GM21526 (cell line): ENCODE data around the gene CHCHD4.

Source experiments
- ATAC-seq: cut with Tn5 transposase; IDR thresholded peaks from one replicate; pipeline ENCODE4 v1.9.1; 2021; ENCODE audit warnings: moderate library complexity; ENCODE audit not compliant: unreplicated experiment, low FRiP score

CHCHD4 gene

DNA sequence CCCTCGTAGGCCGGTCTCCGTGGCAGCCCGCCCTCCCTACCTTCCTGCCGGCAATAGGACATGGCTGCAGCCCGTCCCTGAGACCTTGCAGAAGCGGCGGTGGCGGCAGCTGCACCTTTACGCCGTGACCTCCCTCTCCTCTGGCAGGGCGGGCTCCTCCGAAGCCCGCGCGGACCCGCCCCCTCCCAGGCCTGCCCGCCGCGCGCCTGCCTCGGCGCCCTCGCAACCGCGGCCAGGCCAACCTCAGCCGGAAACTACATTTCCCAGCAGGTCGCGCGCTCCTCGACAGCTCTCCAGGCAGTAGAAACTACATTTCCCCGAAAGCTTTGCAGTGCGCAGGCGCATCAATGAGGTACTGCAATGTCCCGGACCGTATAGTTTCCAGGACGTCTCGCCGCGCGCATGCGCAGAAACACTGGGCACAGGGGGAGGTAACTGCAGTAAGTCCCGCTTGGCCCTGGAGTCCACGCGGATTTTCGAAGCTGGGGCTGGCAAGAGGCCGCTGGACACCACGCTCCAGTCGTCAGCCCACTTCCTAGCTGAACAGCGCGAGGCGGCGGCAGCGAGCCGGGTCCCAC, at the start of gene CHCHD4, which contains the start of gene TMEM43:
Gene CHCHD4, minus strand, starts transcription at position 256 of the 578 bp plus-strand sequence. Its CDS starts 194 bp downstream, at position 62.
Gene TMEM43, plus strand, starts transcription at position 438 of the 578 bp plus-strand sequence. CDS start 142 bp downstream, outside the sequence.
- ATAC-seq = peak; percentile 80

GRCh38 chr3:14172496-14172895, 47.8 kb upstream of the CHCHD4 start:
- ATAC-seq = no peak

DNA sequence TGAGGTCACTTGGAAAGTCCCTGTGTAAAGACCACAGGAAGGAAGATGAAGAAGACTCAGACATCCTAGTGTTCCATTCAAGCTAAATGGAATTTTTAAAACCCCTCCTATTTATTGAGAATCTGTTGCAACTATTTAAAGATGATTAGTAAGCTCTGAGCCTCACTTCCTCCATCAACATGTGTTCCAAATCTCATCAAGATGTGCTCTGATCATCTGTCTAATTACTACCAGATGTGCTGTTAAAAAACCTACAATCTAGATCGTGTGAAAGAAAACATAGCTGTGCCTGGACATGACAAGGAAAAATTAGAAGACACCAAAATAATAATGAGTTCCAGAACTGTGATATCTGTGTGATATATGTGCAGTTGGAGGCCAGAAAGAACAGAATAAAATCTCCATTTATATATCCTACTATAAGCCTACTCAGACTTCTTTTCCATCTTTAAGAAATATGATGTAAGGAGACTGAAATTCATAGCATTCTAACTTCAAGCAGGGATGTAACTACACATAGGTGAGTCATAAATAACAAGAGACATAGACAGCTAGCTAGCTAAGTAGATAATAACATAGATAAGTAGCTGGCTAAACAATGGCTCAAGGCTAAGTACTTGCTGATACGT, 46.0 kb upstream of the CHCHD4 start:
- ATAC-seq = no peak

- ATAC-seq = no peak
These were observed 45.2 kb upstream of the CHCHD4 start for GRCh38 chr3:14169871-14170270.

DNA sequence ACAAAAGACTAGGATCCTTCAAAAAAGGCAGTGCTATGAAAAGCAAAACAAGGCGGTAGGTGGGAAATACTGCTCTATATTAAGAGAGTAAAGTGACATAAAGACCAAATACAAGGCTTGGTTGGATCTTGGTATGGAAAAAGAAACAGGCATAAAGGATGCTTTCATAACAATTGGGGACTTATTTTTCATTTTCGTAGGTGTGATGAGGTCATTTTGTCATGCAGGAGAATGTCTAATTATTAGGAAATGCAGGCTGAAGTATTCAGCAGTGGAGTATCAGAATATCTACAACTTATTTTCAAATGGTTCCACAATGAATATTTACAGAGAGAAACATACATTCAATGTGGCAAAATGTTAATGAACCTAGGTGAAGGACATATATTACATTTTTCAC, 44.8 kb upstream of the CHCHD4 start:
- no peak for ATAC-seq

DNA sequence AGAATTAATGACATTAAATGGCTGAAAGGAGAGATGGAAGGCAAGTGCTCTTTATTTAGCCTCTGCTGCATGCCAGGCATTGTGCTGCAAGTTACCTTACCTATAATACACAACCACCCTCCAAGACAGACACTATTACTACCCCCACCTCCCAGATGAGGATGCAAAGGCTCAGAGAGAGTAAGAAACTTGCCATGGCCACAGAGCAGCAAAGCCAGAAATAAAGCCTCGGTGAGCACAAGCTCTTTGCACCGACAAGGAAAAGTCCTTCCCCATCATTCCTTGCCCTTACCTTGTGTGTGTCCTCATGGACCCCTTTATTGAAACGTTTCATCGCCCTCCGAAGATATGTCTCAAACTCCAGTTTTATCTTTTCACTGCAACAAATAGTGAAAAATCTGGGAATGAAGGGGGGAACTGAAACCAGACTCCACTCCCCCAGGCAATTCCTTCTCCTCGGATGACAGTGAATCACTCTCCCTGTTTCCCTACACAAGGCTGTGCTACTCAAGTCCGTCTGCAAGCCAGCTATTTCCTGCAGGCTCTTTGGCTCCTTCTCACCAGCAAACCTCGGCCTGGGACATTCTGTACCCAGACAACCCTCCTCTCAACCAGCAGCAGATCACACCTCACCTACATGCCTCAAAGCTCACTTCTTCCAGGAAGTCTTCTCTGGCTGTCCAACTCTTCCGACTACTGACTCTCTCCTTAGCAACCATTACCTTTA, 42.4 kb upstream of the CHCHD4 start:
- ATAC-seq = no peak

DNA sequence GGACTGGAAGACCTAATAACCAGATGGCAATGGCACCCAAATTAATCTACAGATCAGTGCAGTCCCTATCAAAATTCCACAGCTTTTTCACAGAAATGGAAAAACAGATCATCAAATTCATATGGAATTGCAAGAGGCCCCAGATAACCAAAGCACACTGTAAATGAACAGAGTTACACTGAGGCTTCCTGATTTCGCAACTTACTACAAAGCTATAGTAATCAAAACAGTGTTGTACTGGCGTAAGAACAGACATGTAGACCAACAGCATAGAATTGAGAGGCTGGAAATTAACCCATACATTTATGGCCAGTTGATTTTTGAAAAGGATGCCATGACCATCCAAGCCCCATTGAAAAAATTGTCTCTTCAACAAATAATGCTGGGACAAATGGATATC, 37.5 kb upstream of the CHCHD4 start:
- ATAC-seq = no peak

GRCh38 chr3:14161282-14161681, 36.6 kb upstream of the CHCHD4 start:
- no peak for ATAC-seq

GRCh38 chr3:14159426-14159825, 34.8 kb upstream of the CHCHD4 start:
- no peak for ATAC-seq

- no peak for ATAC-seq
These were observed 33.7 kb upstream of the CHCHD4 start for GRCh38 chr3:14158370-14158769.

GRCh38 chr3:14157951-14158350, 33.3 kb upstream of the CHCHD4 start:
- ATAC-seq = no peak

GRCh38 chr3:14156843-14157561, 32.3 kb upstream of the CHCHD4 start:
- ATAC-seq = no peak

- ATAC-seq = no peak
These were observed 31.5 kb upstream of the CHCHD4 start for GRCh38 chr3:14156201-14156600.

DNA sequence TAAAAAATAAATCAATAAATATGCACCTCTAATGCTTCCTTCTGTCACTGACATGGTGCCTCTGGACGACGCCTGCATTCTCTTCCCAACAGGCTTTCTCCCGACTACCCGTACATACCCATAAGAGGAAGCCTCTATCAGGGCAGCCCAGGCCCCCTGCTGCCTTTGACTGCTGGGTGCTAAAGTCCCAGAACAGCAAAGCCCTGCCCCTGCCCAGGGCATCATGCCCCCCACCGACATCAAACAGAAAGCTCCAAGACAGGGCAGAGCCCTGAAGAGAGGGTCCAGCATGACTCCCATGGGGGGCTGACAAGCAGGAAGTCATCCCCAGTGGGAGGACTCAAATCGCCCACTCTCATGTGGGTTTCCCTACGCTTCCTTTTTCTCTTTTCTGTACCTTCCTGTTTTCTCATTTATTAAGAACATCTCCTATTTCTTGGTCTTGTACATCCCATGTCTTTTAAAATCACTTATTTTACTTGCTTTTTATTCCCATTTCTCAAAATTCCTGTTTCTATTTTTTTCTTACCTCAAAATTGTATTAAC, 30.3 kb upstream of the CHCHD4 start:
- ATAC-seq = no peak

DNA sequence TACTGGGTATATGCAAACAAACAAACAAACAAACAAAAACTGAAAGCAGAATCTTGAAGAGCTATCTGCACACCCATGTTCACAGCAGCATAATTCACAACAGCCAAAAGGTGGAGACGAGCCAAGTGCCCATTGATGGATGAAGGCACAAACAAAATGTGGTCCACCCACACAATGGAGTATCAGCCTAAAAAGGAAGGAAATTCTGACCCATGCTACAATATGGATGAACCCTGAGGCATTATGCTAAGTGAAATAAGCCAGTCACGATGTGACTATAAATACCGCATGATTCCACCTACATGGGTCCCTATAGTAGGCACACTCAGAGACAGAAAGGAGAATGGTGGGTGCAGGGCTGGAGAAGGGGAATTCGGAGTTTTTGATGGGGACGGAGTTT, 29.6 kb upstream of the CHCHD4 start:
- no peak for ATAC-seq

DNA sequence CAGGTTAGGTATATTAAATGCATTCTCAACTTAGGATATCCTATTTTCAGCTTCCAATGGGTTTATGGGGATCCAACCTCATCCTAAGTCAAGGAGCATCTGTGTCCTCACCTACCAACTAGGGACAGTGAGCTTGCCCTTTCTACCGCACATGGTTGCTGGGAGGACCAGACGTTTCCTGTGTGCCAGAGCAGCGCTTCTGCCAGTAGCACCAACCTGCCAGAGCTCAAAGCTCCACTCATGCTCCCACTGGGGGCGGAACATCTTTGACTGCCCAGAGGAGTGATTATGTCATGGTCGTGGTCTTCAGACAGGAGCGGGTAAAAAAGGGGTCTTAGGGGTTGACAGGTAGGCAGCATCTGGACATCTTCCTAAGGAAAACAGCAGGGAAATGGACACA, 29.0 kb upstream of the CHCHD4 start:
- no peak for ATAC-seq

DNA sequence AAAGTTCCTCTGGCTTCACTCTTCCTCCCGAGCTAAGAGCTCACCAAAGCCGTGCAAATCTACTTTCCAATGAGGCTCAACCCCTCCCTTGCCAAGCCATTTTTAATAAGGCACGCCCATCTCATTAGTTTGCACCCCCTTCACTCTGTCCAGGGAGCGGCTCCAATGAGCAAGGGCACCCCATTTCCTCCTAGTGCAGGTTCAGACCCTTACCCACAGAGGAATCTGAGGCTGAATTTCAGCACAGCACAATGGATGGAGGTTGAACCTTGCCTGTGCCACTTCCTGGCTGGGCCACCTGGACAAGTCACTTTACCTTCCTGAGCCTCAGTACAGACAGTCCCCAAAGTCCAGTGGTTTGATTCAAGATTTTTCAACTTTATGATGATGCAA, 28.3 kb upstream of the CHCHD4 start:
- ATAC-seq = no peak

DNA sequence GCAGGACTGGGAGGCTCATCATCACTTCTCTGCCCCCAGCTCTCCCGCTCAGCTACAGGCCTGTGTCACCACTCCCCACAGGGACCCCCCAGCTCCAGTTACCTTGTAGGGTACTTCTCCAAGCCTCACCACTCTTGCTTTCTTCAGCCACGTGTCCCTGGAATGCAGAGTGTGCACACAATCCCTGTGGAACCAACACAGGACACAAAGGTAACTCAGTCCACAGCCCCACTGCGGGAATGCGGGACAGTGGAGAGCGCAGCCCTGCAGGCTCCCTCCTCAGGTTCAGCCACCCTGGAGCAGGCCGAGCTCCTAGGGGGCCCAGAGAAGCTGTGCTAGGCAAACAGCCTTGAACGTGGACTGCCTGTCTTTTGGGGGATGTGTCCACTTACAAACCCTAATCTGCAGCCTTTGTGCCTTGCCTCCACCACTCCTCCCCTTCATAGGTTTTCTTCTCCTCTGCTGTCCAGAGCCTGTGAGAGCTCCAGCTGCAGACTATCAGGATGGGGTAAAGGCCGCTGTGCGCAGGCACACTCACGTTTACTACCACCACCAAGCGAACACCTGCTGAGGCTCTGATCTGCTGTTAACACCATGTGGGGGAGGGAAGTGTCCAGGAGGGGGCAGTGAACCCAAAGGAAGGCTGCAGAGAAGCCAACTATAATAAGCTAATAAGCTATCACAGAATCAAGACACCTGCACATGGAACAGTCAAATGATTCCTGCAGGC, 27.7 kb upstream of the CHCHD4 start:
- no peak for ATAC-seq

- ATAC-seq = no peak
These were observed 26.9 kb upstream of the CHCHD4 start for GRCh38 chr3:14151471-14152083.
